Neural progenitor cell (in vitro differentiated cells): Measurements from ENCODE around the gene ACO2. TPM values are rescaled to one million over a fixed set of nuclear protein-coding genes. Genes with fewer than 3 reads are reported as not detected.
"Not testable (repeated sequence)": the region's sequence is repeated elsewhere in the genome, so short reads cannot be mapped to it uniquely, and the experiment has no call there.

Experiments used
- DNase-seq: peaks from one replicate; pipeline ENCODE4 v3.0.0-alpha.2; 2016; ENCODE audit warnings: low spot score
- H2AFZ ChIP-seq: fragments of 200-600 bp; sonication (generic); replicated peaks from 2 replicates; pipeline ENCODE4 v1.6.1; 2016; ENCODE audit warnings: antibody characterized with exemption
- H3F3A ChIP-seq: fragments of 200-600 bp; sonication (generic); 2 replicates; pipeline ENCODE4 v1.6.1; 2016; ENCODE audit warnings: antibody characterized with exemption, low read depth
- H3K27ac ChIP-seq: fragments of 200-600 bp; sonication (generic); 2 replicates; pipeline ENCODE4 v1.5.1; 2016; ENCODE audit warnings: mild to moderate bottlenecking
- H3K27me3 ChIP-seq: fragments of 200-600 bp; sonication (generic); 2 replicates; pipeline ENCODE4 v1.6.1; 2016; ENCODE audit warnings: mild to moderate bottlenecking, moderate library complexity
- H3K36me3 ChIP-seq: fragments of 200-600 bp; sonication (generic); 2 replicates; pipeline ENCODE4 v1.5.1; 2016
- H3K4me1 ChIP-seq: fragments of 200-600 bp; sonication (generic); 2 replicates; pipeline ENCODE4 v1.6.1; 2016; ENCODE audit warnings: mixed run types
- H3K4me2 ChIP-seq: fragments of 200-600 bp; sonication (generic); 2 replicates; pipeline ENCODE4 v1.6.1; 2016
- H3K4me3 ChIP-seq: fragments of 200-600 bp; sonication (generic); 2 replicates; pipeline ENCODE4 v1.5.1; 2016
- H3K79me2 ChIP-seq: fragments of 200-600 bp; sonication (generic); 2 replicates; pipeline ENCODE4 v1.6.1; 2016; ENCODE audit warnings: low read depth
- H3K9ac ChIP-seq: fragments of 200-600 bp; sonication (generic); 2 replicates; pipeline ENCODE4 v1.6.1; 2016
- H3K9me3 ChIP-seq: fragments of 200-600 bp; sonication (generic); 2 replicates; pipeline ENCODE4 v1.5.1; 2016; ENCODE audit warnings: low read depth
- H4K20me1 ChIP-seq: fragments of 200-600 bp; sonication (generic); 2 replicates; pipeline ENCODE4 v1.6.1; 2016; ENCODE audit warnings: low read depth
- H3K27ac Mint-ChIP-seq: 3 replicates; pipeline ENCODE4 v1.8.0; 2021; ENCODE audit warnings: mixed read lengths
- H3K27me3 Mint-ChIP-seq: 2 replicates; pipeline ENCODE4 v1.8.0; 2022; ENCODE audit warnings: low read depth, mild to moderate bottlenecking, inconsistent platforms, moderate library complexity, mixed read lengths; ENCODE audit not compliant: insufficient read depth
- H3K36me3 Mint-ChIP-seq: 3 replicates; pipeline ENCODE4 v1.8.0; 2021; ENCODE audit warnings: mixed read lengths
- H3K4me1 Mint-ChIP-seq: 3 replicates; pipeline ENCODE4 v1.8.0; 2021; ENCODE audit warnings: mixed read lengths
- H3K4me3 Mint-ChIP-seq: 3 replicates; pipeline ENCODE4 v1.8.0; 2021; ENCODE audit warnings: mild to moderate bottlenecking, moderate library complexity, mixed read lengths
- H3K9me3 Mint-ChIP-seq: 3 replicates; pipeline ENCODE4 v1.8.0; 2020; ENCODE audit warnings: mixed read lengths
- CTCF ChIP-seq: fragments of 200-600 bp; sonication (generic); IDR thresholded peaks from 2 replicates; pipeline ENCODE4 v1.5.1; 2017; ENCODE audit warnings: antibody characterized with exemption, mild to moderate bottlenecking
- EZH2 ChIP-seq: fragments of 200-600 bp; sonication (generic); IDR thresholded peaks from 2 replicates; pipeline ENCODE4 v1.6.1; 2017; ENCODE audit warnings: antibody characterized with exemption, mild to moderate bottlenecking, moderate library complexity
- EZH2phosphoT487 ChIP-seq: fragments of 200-600 bp; sonication (generic); IDR thresholded peaks from 2 replicates; pipeline ENCODE4 v1.6.1; 2017; ENCODE audit warnings: antibody characterized with exemption
- total RNA-seq: library from RNA; depleted of rRNA; stranded (reverse); fragments of >200 nt; gene quantifications from 2 replicates; pipeline ENCODE4 v1.2.3, GENCODE V29; 2015; ENCODE audit warnings: low replicate concordance

ACO2 gene
- total RNA-seq, 1 donor from 2014 or later: 36.6 TPM

GRCh38 chr22:41435560-41435959 lies 33.4 kb upstream of the ACO2 start:
- Mint-ChIP-seq H3K4me1 (no peaks in the 10 kb centered on the region), H3K36me3 (peaks cover 30% of the 10 kb centered on the region), H3K9me3 (no peaks in the 10 kb centered on the region), H3K27me3 (peaks cover 2% of the 10 kb centered on the region), H3K27ac (peak overlapping the region; percentile 81), H3K4me3 (no peak overlapping the region)
- no peak overlapping the region for H3K4me2 ChIP-seq
- no peaks in the 10 kb centered on the region for H3K9me3 ChIP-seq
- H3K27me3 ChIP-seq: no peaks in the 10 kb centered on the region
- no peak overlapping the region for H2AFZ ChIP-seq
- H4K20me1 ChIP-seq: peaks cover 92% of the 10 kb centered on the region
- H3K79me2 ChIP-seq: peaks cover 62% of the 10 kb centered on the region
- no peak for TF ChIP-seq CTCF
- TF ChIP-seq EZH2: no peak
- TF ChIP-seq EZH2phosphoT487: no peak
- DNase-seq: no peak
- H3K36me3 ChIP-seq: no peaks in the 10 kb centered on the region
- no peaks in the 10 kb centered on the region for H3K4me1 ChIP-seq
- no peak overlapping the region for H3K9ac ChIP-seq
- no peak overlapping the region for H3K4me3 ChIP-seq
- H3K27ac ChIP-seq: no peak overlapping the region
- H3F3A ChIP-seq: peaks cover 23% of the 10 kb centered on the region

DNA sequence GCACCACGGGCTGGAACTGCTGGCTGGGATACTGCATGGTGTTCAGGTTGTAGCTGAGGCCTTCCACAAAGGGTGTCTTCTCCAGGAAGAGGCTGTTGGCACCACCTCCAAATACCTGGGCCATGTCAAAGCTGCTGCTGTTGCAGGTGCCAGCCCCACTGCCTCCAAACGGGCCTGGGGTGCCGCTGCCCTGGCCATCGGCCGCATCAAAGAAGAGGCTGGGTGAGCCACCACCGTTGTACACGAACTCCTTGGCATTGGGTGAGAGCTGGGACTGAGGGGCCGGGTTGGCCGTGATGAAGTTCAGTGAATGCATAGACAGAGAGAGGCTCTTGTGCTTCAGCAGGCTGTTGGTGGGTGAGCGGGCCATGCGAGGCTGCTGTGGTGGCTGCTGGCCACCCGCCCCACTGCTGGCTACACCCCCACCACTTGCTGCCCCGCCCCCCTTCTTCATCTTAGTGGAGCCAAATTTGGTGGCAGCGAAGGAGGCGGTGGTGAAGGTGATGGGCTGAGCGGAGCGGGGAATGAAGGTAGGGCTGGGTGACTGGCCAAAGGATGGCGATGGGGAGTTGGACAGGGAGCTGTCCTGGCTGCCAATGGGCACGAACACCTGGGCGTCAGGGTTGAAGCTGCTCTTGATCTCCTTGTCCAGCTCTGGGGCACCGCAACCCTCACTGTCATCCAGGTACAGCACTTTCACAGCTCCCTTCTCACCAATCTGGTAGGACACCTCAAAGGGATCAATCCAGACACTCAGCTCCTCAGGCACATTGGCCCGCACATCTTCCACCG lies 32.4 kb upstream of the ACO2 start:
- H3K27me3 Mint-ChIP-seq: peaks cover 2% of the 10 kb centered on the region
- H3K27ac Mint-ChIP-seq: no peak overlapping the region
- peaks cover 97% of the 10 kb centered on the region for H4K20me1 ChIP-seq

DNA sequence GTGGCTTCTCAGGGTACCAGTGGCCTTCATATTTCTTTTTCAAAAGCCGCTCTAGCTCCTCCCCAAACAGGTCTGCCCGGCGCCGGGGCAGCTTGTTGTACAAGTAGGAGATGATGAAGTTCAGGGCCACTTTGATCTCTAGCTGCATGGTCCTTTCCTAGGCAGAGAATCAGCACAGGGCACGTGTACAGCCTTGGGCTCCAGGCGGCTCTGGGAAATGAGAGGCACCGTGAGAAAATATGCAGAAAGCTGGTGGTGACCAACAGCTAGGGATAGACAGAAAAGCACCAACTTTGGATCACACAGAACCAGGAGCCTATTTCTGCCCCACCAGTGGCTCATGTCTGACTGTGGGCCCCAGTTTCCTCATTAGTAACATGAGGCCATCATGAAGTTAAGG lies 31.7 kb upstream of the ACO2 start:
- Histone ChIP-seq H3F3A (peaks cover 25% of the 10 kb centered on the region), H2AFZ (no peak overlapping the region), H3K27me3 (no peaks in the 10 kb centered on the region), H4K20me1 (peaks cover 97% of the 10 kb centered on the region), H3K9ac (no peak overlapping the region), H3K27ac (no peak overlapping the region), H3K9me3 (no peaks in the 10 kb centered on the region), H3K79me2 (peaks cover 78% of the 10 kb centered on the region), H3K36me3 (no peaks in the 10 kb centered on the region), H3K4me2 (no peak overlapping the region), H3K4me1 (no peaks in the 10 kb centered on the region), H3K4me3 (no peak overlapping the region)
- Mint-ChIP-seq H3K27ac (no peak overlapping the region), H3K9me3 (no peaks in the 10 kb centered on the region), H3K27me3 (peaks cover 2% of the 10 kb centered on the region), H3K36me3 (peaks cover 27% of the 10 kb centered on the region), H3K4me1 (no peaks in the 10 kb centered on the region), H3K4me3 (no peak overlapping the region)
- no peak for DNase-seq
- TF ChIP-seq EZH2 (no peak), CTCF (no peak), EZH2phosphoT487 (no peak)

More for the DNA sequence above, 32.4 kb upstream of the ACO2 start:
- Mint-ChIP-seq H3K4me3 (no peak overlapping the region), H3K9me3 (no peaks in the 10 kb centered on the region), H3K36me3 (peaks cover 27% of the 10 kb centered on the region), H3K4me1 (no peaks in the 10 kb centered on the region)
- no peak overlapping the region for H3K4me3 ChIP-seq
- no peak overlapping the region for H3K27ac ChIP-seq
- no peak for TF ChIP-seq CTCF
- no peak for TF ChIP-seq EZH2phosphoT487
- TF ChIP-seq EZH2: no peak
- H3K27me3 ChIP-seq: no peaks in the 10 kb centered on the region
- H3K79me2 ChIP-seq: peaks cover 72% of the 10 kb centered on the region
- no peaks in the 10 kb centered on the region for H3K9me3 ChIP-seq
- no peak overlapping the region for H2AFZ ChIP-seq
- no peaks in the 10 kb centered on the region for H3K36me3 ChIP-seq
- H3K4me2 ChIP-seq: no peak overlapping the region
- peaks cover 23% of the 10 kb centered on the region for H3F3A ChIP-seq
- no peak overlapping the region for H3K9ac ChIP-seq
- no peak for DNase-seq
- no peaks in the 10 kb centered on the region for H3K4me1 ChIP-seq

GRCh38 chr22:41440511-41440910 lies 28.4 kb upstream of the ACO2 start:
- peaks cover 25% of the 10 kb centered on the region for H3K36me3 Mint-ChIP-seq
- not testable (repeated sequence) for H3K27ac Mint-ChIP-seq
- peaks cover 99% of the 10 kb centered on the region for H3K79me2 ChIP-seq

More at GRCh38 chr22:41440511-41440910, 28.4 kb upstream of the ACO2 start:
- not testable (repeated sequence) for H3K4me3 ChIP-seq, H3K36me3 ChIP-seq, H3K9ac ChIP-seq, H3K4me2 ChIP-seq, H3K27me3 ChIP-seq, H3K9me3 Mint-ChIP-seq, H3K4me1 ChIP-seq, H3K9me3 ChIP-seq, DNase-seq, H2AFZ ChIP-seq, H3K27ac ChIP-seq, H3K4me3 Mint-ChIP-seq, H3K27me3 Mint-ChIP-seq
- H4K20me1 ChIP-seq: peaks cover 95% of the 10 kb centered on the region
- peaks cover 17% of the 10 kb centered on the region for H3K4me1 Mint-ChIP-seq
- H3F3A ChIP-seq: peaks cover 40% of the 10 kb centered on the region
